ENCODE results near the gene TGFB1I1. TPM values are rescaled to one million over a fixed set of nuclear protein-coding genes. Genes with fewer than 3 reads are reported as not detected.

The TGFB1I1 gene
- total and polyA plus RNA-seq, 4 experiments from 2014 or later = 0.42 to 0.57 (median 0.49) TPM; not detected in 1

DNA sequence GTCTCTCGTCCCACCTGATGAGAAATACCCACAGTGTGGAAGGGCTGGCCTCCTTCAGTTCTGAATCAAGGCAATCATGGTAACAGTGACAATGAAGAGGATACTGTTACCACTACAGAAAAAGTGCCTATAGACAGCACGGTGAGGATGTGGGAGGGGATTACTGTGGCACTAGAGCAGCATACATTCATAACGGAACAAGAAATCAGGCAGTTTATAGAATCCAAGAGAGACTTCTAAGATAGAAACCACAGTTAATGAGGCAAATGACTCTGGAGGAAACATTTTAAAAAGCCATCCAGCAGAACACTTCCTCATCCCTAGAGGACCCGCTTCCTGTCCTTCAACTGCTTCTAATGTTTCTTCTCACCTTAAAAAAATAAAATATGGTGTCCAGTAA lies 33.5 kb downstream of the TGFB1I1 start:
- Histone ChIP-seq H3K4me1 (ENCODE audit: insufficient read depth, low read length) (peaks cover 36% of the 10 kb centered on the region), H3K9me3 (ENCODE audit: control insufficient read depth in 1 of 2, low read length in 2 of 2) (no peaks in the 10 kb centered on the region), H3K27ac (ENCODE audit: low read depth, low read length) (no peak overlapping the region), H3K36me3 (ENCODE audit: insufficient read depth, low read length) (no peaks in the 10 kb centered on the region), H3K4me3 (ENCODE audit: low read length in 2 of 2) (no peak overlapping the region), H3K27me3 (ENCODE audit: insufficient read depth, low read length) (no peaks in the 10 kb centered on the region)
- ChIA-PET POLR2A (ENCODE audit: partially characterized antibody) (interaction anchor here (3.8 kb wide), 1 partner anchor 46 kb away, joined by 55 read pairs; the partner anchor contains the start of gene ARMC5), CTCF (ENCODE audit: partially characterized antibody) (interaction anchor here (2.5 kb wide), 1 partner anchor 44 kb away, joined by 15 read pairs; no protein-coding TSS in a partner anchor)
- peaks cover 22 to 61% (median 45%) of the 10 kb centered on the region in 4 donors for H3K4me1 Mint-ChIP-seq
- intact Hi-C loops (cut with micrococcal nuclease) = loop anchor here (5.0 kb wide), 3 partner anchors 192 to 362 kb away; a partner anchor contains a TSS
- peaks cover 0 to 2% (median 0%) of the 10 kb centered on the region in 8 donors for H3K9me3 Mint-ChIP-seq
- H3K4me3 Mint-ChIP-seq = no peak overlapping the region
- peaks cover 2 to 34% of the 10 kb centered on the region in 2 donors for H3K36me3 Mint-ChIP-seq
- peak overlapping the region; percentile 0 to 91 (median 61) for H3K27ac Mint-ChIP-seq
- no peaks in the 10 kb centered on the region for H3K27me3 Mint-ChIP-seq
- DNase-seq = no peak

DNA sequence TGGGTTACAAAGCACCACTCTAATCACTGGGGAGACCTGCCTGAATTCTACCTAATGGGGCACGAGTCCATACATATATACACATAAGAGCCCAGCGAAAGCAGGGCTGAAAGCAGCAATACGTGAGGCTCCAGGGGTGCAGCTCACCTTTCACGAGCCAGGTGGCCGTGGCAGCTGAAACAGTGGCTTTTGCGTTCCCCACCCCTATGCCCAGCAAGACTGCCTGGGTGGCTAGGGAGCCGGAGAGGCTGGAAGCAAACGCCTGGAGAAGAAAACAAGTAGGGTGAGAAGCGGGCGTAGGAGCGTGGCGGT lies 35.6 kb downstream of the TGFB1I1 start:
- H3K27ac ChIP-seq (ENCODE audit: low read depth, low read length) = peak overlapping the region; percentile 83
- no peaks in the 10 kb centered on the region for H3K36me3 ChIP-seq (ENCODE audit: insufficient read depth, low read length)
- POLR2A ChIA-PET (ENCODE audit: partially characterized antibody) = interaction anchor here (0.7 to 5.1 kb wide), 23 partner anchors 9 to 693 kb away, joined by 3 to 60 read pairs (median 5); partner anchors contain the start of genes ARMC5, FUS, KAT8 and SLC5A2
- CTCF ChIA-PET (ENCODE audit: partially characterized antibody) = interaction anchor here (0.8 to 2.5 kb wide), 3 partner anchors 46 to 189 kb away, joined by 3 to 15 read pairs (median 4); partner anchors contain the start of gene ARMC5
- Mint-ChIP-seq H3K27me3 (no peaks in the 10 kb centered on the region), H3K9me3 (peaks cover 0 to 2% (median 0%) of the 10 kb centered on the region in 8 donors), H3K36me3 (peaks cover 0 to 31% of the 10 kb centered on the region in 2 donors), H3K4me1 (peaks cover 22 to 60% (median 47%) of the 10 kb centered on the region in 4 donors), H3K27ac (peak overlapping the region; percentile 91 to 98 (median 95)), H3K4me3 (peak overlapping the region; percentile 87 to 97 (median 93))
- H3K4me3 ChIP-seq (ENCODE audit: low read length in 2 of 2) = peak overlapping the region; percentile 92 to 94
- peak in 1 of 5 donors; percentile 16 for DNase-seq
- H3K9me3 ChIP-seq (ENCODE audit: control insufficient read depth in 1 of 2, low read length in 2 of 2) = no peaks in the 10 kb centered on the region
- intact Hi-C loops (cut with micrococcal nuclease) = loop anchor here (5.0 kb wide), 3 partner anchors 190 to 360 kb away; a partner anchor contains a TSS
- no peaks in the 10 kb centered on the region for H3K27me3 ChIP-seq (ENCODE audit: insufficient read depth, low read length)
- H3K4me1 ChIP-seq (ENCODE audit: insufficient read depth, low read length) = peaks cover 36% of the 10 kb centered on the region

DNA sequence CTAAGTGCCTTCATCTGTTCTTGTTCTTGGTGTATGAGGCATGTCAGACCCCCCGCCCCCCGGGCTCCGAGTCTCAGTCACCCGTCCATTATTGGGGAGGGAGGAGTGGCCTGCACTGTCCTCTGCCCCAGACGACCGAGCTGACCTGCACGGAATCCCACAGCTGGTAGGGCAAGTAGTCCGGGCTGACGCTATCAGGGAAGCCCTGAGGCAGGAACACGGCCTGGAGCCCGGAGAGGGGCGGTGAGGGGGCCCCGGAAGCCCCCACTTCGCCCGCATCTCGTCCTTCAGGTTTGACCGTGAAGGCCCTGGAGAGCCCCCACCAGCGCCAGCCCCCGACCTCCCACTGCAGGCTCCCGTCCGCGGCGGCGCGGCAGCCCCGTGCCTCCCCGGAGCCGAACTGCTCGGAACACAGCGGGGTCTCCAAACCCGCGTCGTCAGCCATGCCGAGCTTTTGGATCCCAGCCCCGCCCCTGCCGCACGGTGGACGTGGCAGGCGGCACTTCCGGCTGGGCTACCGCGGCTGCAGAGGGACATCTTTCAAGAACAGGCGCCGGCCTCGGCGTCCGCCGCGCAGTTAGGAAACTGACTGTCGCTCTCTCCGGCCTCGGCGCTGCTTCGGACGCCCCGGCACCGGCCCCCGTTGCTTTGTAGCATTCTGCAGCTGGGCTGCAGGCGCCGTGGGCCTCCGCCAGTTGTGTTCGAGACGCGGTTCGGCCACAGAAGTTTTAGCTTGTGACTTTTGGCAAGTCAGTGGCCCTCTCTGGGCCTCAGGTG lies 36.2 kb downstream of the TGFB1I1 start, which contains the start of gene RUSF1:
Gene RUSF1 (minus strand): TSS at position 463 of the 777 bp plus-strand sequence. CDS start 18 bp downstream, at position 445.
- Histone ChIP-seq H3K36me3 (ENCODE audit: insufficient read depth, low read length) (no peaks in the 10 kb centered on the region), H3K27me3 (ENCODE audit: insufficient read depth, low read length) (no peaks in the 10 kb centered on the region), H3K4me1 (ENCODE audit: insufficient read depth, low read length) (peaks cover 36% of the 10 kb centered on the region), H3K27ac (ENCODE audit: low read depth, low read length) (peak within 1 kb of the TSS; percentile 83), H3K4me3 (ENCODE audit: low read length in 2 of 2) (peak within 1 kb of the TSS; percentile 92 to 94), H3K9me3 (ENCODE audit: control insufficient read depth in 1 of 2, low read length in 2 of 2) (no peaks in the 10 kb centered on the region)
- ChIA-PET CTCF (ENCODE audit: partially characterized antibody) (interaction anchor here (0.9 to 2.5 kb wide), 2 partner anchors 47 to 49 kb away, joined by 4 to 15 read pairs; partner anchors contain the start of gene ARMC5), POLR2A (ENCODE audit: partially characterized antibody) (interaction anchor here (0.6 to 5.1 kb wide), 23 partner anchors 10 to 694 kb away, joined by 3 to 60 read pairs (median 5); partner anchors contain the start of genes ARMC5, FUS, KAT8 and SLC5A2)
- Mint-ChIP-seq H3K27me3 (no peaks in the 10 kb centered on the region), H3K27ac (peak within 1 kb of the TSS; percentile 91 to 98 (median 97)), H3K4me3 (peak within 1 kb of the TSS; percentile 87 to 97 (median 93)), H3K4me1 (peaks cover 22 to 59% (median 45%) of the 10 kb centered on the region in 4 donors), H3K9me3 (peaks cover 0 to 2% (median 0%) of the 10 kb centered on the region in 8 donors), H3K36me3 (peaks cover 0 to 30% of the 10 kb centered on the region in 2 donors)
- intact Hi-C loops (cut with micrococcal nuclease) = loop anchor here (1.0 to 5.0 kb wide), 6 partner anchors 21 to 359 kb away; partner anchors contain the start of gene ARMC5
- DNase-seq = peak; percentile 74 to 82 (median 77)

DNA sequence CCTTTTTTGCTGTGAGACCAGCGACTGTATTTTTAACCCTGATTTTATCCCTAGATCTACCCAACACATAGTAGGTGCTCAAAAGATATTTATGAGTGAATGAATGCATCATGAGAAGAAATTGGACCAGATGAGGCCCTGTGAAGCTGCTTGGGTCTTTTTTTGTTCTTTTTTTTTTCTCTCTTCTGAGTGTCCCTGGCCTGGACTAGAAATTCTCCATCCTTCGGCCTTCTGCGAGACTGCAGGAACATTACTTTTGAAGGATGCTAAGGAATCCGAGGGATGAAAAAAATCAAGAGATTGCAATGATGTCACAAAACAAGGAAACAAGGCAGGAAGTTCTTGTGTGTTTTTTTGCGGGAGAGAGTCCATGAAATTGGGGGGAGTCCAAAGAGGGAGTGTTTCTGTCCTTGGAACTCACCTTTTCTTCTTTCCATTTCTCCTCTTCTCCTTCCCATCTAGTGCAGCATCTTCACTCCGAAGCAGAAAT lies 36.8 kb downstream of the TGFB1I1 start:
- Histone ChIP-seq H3K27ac (ENCODE audit: low read depth, low read length) (peak overlapping the region; percentile 83), H3K4me3 (ENCODE audit: low read length in 2 of 2) (peak overlapping the region; percentile 92 to 94), H3K36me3 (ENCODE audit: insufficient read depth, low read length) (no peaks in the 10 kb centered on the region), H3K9me3 (ENCODE audit: control insufficient read depth in 1 of 2, low read length in 2 of 2) (no peaks in the 10 kb centered on the region), H3K27me3 (ENCODE audit: insufficient read depth, low read length) (no peaks in the 10 kb centered on the region), H3K4me1 (ENCODE audit: insufficient read depth, low read length) (peaks cover 36% of the 10 kb centered on the region)
- no peak for DNase-seq
- Mint-ChIP-seq H3K4me3 (peak overlapping the region; percentile 87 to 97 (median 93)), H3K36me3 (peaks cover 0 to 29% of the 10 kb centered on the region in 2 donors), H3K4me1 (peaks cover 22 to 59% (median 44%) of the 10 kb centered on the region in 4 donors), H3K9me3 (peaks cover 0 to 2% (median 0%) of the 10 kb centered on the region in 8 donors), H3K27me3 (no peaks in the 10 kb centered on the region), H3K27ac (peak overlapping the region; percentile 91 to 98 (median 97))
- intact Hi-C loops (cut with micrococcal nuclease) = loop anchor here (1.0 to 5.0 kb wide), 6 partner anchors 21 to 359 kb away; partner anchors contain the start of gene ARMC5
- ChIA-PET CTCF (ENCODE audit: partially characterized antibody) (interaction anchor here (0.9 kb wide), 1 partner anchor 50 kb away, joined by 4 read pairs; the partner anchor contains the start of gene ARMC5), POLR2A (ENCODE audit: partially characterized antibody) (interaction anchor here (0.6 to 5.1 kb wide), 16 partner anchors 11 to 524 kb away, joined by 3 to 60 read pairs (median 6); partner anchors contain the start of genes ARMC5, FUS, KAT8 and ZNF267)

DNA sequence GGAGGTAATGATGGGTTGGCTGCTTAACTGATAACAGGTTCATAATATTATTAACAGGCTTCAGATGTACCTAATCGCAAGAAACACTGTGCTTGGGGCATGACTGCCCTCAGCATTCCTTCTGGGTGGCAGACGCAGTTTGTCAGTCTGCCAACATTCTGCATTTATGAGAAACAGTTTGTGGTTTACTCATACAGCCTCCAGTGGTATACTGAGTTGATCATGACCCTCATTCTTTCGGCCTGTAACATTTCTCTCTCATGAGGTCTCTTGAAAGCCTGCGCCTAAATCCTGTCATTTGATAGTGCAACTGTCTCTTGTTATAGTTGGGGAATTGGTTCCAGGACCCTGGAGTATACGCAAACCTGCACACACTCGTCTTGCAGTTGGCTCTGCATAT lies 41.2 kb downstream of the TGFB1I1 start:
- Histone ChIP-seq H3K4me3 (ENCODE audit: low read length in 2 of 2) (no peak overlapping the region), H3K36me3 (ENCODE audit: insufficient read depth, low read length) (no peaks in the 10 kb centered on the region), H3K4me1 (ENCODE audit: insufficient read depth, low read length) (peaks cover 16% of the 10 kb centered on the region), H3K9me3 (ENCODE audit: control insufficient read depth in 1 of 2, low read length in 2 of 2) (no peaks in the 10 kb centered on the region), H3K27ac (ENCODE audit: low read depth, low read length) (no peak overlapping the region), H3K27me3 (ENCODE audit: insufficient read depth, low read length) (no peaks in the 10 kb centered on the region)
- no peak overlapping the region for H3K4me3 Mint-ChIP-seq
- intact Hi-C loops (cut with micrococcal nuclease) = no loop called here
- peaks cover 0 to 8% of the 10 kb centered on the region in 2 donors for H3K27me3 Mint-ChIP-seq
- ChIA-PET CTCF (ENCODE audit: partially characterized antibody) (no interaction called here), POLR2A (ENCODE audit: partially characterized antibody) (no interaction called here)
- peaks cover 12 to 26% (median 20%) of the 10 kb centered on the region in 4 donors for H3K4me1 Mint-ChIP-seq
- H3K36me3 Mint-ChIP-seq = peaks cover 7 to 10% of the 10 kb centered on the region in 2 donors
- DNase-seq = no peak
- no peak overlapping the region for H3K27ac Mint-ChIP-seq
- peaks cover 0 to 15% (median 8%) of the 10 kb centered on the region in 8 donors for H3K9me3 Mint-ChIP-seq

DNA sequence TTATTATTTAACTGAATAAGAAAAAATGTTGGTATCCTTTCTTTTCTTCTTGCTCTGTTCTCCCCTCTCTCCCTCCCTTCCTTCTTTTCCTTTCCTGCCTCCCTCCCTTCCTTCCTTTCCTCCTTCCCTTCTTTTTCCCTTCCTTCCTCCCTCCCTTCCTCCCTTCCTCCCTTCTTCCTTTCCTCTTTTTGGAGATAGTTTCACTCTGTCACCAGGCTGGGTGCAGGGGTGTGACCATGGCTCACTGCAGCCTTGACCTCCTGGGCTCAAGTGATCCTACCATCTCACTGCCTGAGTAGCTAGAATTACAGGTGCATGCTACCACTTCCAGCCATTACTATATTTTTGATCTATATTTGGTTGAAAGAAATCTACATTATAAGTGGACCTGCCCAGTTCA lies 41.9 kb downstream of the TGFB1I1 start:
- Mint-ChIP-seq H3K4me3 (no peak overlapping the region), H3K9me3 (peaks cover 0 to 16% (median 8%) of the 10 kb centered on the region in 8 donors), H3K27ac (no peak overlapping the region), H3K27me3 (peaks cover 0 to 8% of the 10 kb centered on the region in 2 donors), H3K4me1 (peaks cover 10 to 19% (median 14%) of the 10 kb centered on the region in 4 donors), H3K36me3 (peaks cover 0 to 10% of the 10 kb centered on the region in 2 donors)
- no peaks in the 10 kb centered on the region for H3K9me3 ChIP-seq (ENCODE audit: control insufficient read depth in 1 of 2, low read length in 2 of 2)
- H3K4me1 ChIP-seq (ENCODE audit: insufficient read depth, low read length) = peaks cover 13% of the 10 kb centered on the region
- intact Hi-C loops (cut with micrococcal nuclease) = no loop called here
- no peaks in the 10 kb centered on the region for H3K27me3 ChIP-seq (ENCODE audit: insufficient read depth, low read length)
- POLR2A ChIA-PET (ENCODE audit: partially characterized antibody) = no interaction called here
- no peaks in the 10 kb centered on the region for H3K36me3 ChIP-seq (ENCODE audit: insufficient read depth, low read length)
- DNase-seq = no peak
- H3K4me3 ChIP-seq (ENCODE audit: low read length in 2 of 2) = no peak overlapping the region
- no peak overlapping the region for H3K27ac ChIP-seq (ENCODE audit: low read depth, low read length)
- CTCF ChIA-PET (ENCODE audit: partially characterized antibody) = no interaction called here

Data from CD4-positive, alpha-beta memory T cell (primary cell).